Bone marrow (tissue), 2 donors: ENCODE data around the gene AMBRA1.

ENCODE experiments used
- DNase-seq, 2 donors: peaks; one replicate each; lab custom pipeline; 2025; lab: John Stamatoyannopoulos, UW

The AMBRA1 gene

GRCh38 chr11:46346886-46347636 lies 246.8 kb downstream of the AMBRA1 start, which contains the start of gene DGKZ:
Gene DGKZ (plus strand): TSS chr11:46347463. CDS start chr11:46347660, 197 bp downstream.
- DNase-seq: peak; percentile 38 to 65
